Purkinje cell (primary cell): ENCODE measurements around the gene P2RY14. TPM values are rescaled to one million over a fixed set of nuclear protein-coding genes. Genes with fewer than 3 reads are reported as not detected.

ENCODE experiments used
- polyA plus RNA-seq: library from polyadenylated mRNA; unstranded; fragments of >200 nt; fragmentation: Nextera tagmentation; gene quantifications from 2 replicates; pipeline ENCODE4 v1.2.1, GENCODE V29; 2014

The P2RY14 gene
- polyA plus RNA-seq = 2.1 TPM in 1 of 2 replicates, not detected in the other

DNA sequence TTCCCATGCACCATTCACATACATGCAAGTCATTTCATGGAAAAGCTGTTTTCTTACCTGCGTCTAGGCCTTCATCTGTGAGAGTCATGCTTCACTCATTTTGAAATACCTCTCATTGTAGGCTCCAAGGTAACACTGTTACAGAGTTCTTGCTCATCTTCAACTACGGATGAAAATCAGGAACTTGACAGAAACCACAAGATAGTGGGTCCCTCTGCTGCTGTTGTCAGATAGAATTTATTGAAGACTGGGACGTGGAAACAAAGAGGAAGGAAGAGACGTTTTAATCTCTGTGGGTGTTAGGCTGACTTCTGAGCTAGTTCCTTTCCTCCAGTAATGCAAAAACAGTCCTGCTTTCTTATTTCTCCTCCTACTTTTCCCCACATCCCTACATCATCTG is at the start of gene P2RY14:
P2RY14 (minus strand) TSS at position 313 of the 400 bp plus-strand sequence. CDS start 64,226 bp downstream, outside the sequence.

DNA sequence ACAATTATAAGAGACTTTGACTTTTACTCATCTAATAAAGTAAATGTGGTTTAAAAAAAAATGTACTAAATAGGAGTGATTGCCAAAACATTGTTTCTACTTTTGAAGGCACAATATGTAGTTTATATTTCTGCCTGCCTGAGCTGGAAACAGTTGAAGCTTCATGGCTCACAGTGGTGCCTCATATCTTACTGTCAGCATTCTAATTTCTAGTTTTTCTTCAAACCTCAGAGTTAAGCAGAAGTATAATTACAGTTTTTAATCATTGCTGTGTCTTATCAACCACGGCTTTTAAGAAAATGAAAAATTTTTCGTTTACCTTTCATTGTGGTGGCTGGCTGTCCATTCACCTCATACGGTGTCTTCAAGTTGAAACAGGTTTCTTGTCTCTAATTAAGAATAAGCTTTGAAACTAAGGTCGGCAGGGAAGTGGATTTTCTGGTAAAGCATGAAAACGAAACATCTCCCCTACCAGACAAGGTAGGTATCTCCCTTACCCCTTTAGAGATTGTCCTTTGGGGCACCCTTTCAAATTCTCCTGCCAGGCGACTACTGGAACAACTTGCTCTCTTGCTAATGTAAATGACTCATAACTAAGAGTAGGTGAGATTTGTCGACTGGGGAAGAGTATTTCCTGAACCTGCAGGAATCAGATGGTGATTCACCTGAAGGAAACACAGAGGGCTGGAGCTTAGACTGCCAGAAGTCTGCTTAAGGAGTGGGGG is 38.1 kb upstream of the P2RY14 start, which contains the start of gene GPR87:
GPR87 (minus strand) TSS at position 554 of the 725 bp plus-strand sequence. CDS start 16,720 bp downstream, outside the sequence.

DNA sequence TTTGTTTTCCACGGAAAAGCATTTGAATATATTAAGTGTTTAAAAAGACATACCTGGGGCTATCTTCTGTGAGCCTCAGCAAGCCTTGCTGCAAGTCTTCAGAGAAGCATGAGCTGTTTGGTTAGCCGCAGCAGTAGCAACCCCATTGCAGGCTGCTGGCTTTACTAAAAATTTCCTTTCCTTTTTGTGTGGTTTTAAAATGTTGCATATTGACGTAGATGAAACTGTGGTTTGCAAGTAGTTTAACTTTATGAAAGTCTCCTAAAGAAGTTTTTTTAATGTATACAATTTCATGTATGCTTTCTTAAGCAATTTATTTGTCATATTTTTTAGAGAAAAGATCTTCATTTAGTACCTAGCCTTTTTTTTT is 75.3 kb downstream of the P2RY14 start, which contains the start of gene GPR171:
GPR171 (minus strand) TSS at position 166 of the 370 bp plus-strand sequence. CDS start 3,830 bp downstream, outside the sequence.

Other genes with a start within 250 kb of the P2RY14 start
- 3.2 and 8.0 TPM in 2 replicates for gene MED12L, start 192.9 kb downstream of the P2RY14 start, polyA plus RNA-seq
- gene GPR171, start 75.3 kb downstream of the P2RY14 start, polyA plus RNA-seq = 8.1 TPM in 1 of 2 replicates, not detected in the other
- gene GPR87, start 38.3 kb upstream of the P2RY14 start, polyA plus RNA-seq = not detected in 2 replicates
- 0.69 and 2.4 TPM in 2 replicates for gene P2RY13, start 51.0 kb upstream of the P2RY14 start, polyA plus RNA-seq
- gene P2RY12, start 106.2 kb upstream of the P2RY14 start, polyA plus RNA-seq = 0.27 TPM in 1 of 2 replicates, not detected in the other
- not detected in 2 replicates for gene IGSF10, start 182.5 kb upstream of the P2RY14 start, polyA plus RNA-seq